Panc1 (cell line): ENCODE results near the gene CORO1C.

Experiments
- CTCF ChIP-seq: fragments of 450-650 bp; IDR thresholded peaks from 2 replicates; pipeline ENCODE4 v1.5.1; 2017; ENCODE audit warnings: mild to moderate bottlenecking
- POLR2AphosphoS5 ChIP-seq: IDR thresholded peaks from 2 replicates; pipeline ENCODE4 v1.6.1; 2012; ENCODE audit warnings: mild to moderate bottlenecking, low read depth, low read length, moderate library complexity
- REST ChIP-seq, 2 experiments: IDR thresholded peaks; 2 replicates each; pipeline ENCODE4 v1.6.1; 2011 to 2012; ENCODE audit warnings: low read depth in 2 of 2, control low read depth in 1 of 2, low read length in 1 of 2, mild to moderate bottlenecking in 1 of 2, moderate library complexity in 1 of 2; ENCODE audit not compliant: insufficient read depth in 1 of 2
- TCF7L2 ChIP-seq: IDR thresholded peaks from 2 replicates; pipeline ENCODE4 v1.6.1; 2011; ENCODE audit warnings: mild to moderate bottlenecking, low read depth, low read length, inconsistent platforms

GRCh38 chr12:108653922-108654321, 77.4 kb downstream of the CORO1C start:
- TF ChIP-seq CTCF: no peak
- no peak for TF ChIP-seq POLR2AphosphoS5
- no peak for TF ChIP-seq REST (IDR thresholded peaks at IDR 0.05; ENCODE audit: insufficient read depth in 1 of 2, low read depth in 2 of 2, low read length in 1 of 2)
- TF ChIP-seq TCF7L2: no peak
